Natural killer cell treated with Interleukin-12 subunit alpha and Interleukin-12 subunit beta and Interleukin-15 and Interleukin-18, amount 100 ng/mL, for 72 hours (primary cell): ENCODE results near the gene ELMO1. TPM values are rescaled to one million over a fixed set of nuclear protein-coding genes. Genes with fewer than 3 reads are reported as not detected.
"Not testable (repeated sequence)": the region's sequence is repeated elsewhere in the genome, so short reads cannot be mapped to it uniquely, and the experiment has no call there.

ENCODE experiments used
- ATAC-seq, 2 donors: fragments of 150-1000 bp; cut with Tn5 transposase in 1 of 2; sonication (Bioruptor Pico), chemical (Tn5 transposase) in 1 of 2; 2 replicates each; pipeline ENCODE4 v1.10.0; 2021
- DNase-seq: peaks from one replicate; pipeline ENCODE4 v3.0.0; 2022; ENCODE audit warnings: low spot score
- H3K27ac Mint-ChIP-seq, 2 donors: 1 replicate in 1 of 2; 2 replicates in 1 of 2; pipeline ENCODE4 v1.8.0; 2022; ENCODE audit warnings: mixed read lengths in 2 of 2, mild to moderate bottlenecking in 1 of 2, moderate library complexity in 1 of 2
- H3K27me3 Mint-ChIP-seq, 2 donors: 1 replicate in 1 of 2; 2 replicates in 1 of 2; pipeline ENCODE4 v1.8.0; 2022; ENCODE audit warnings: mixed read lengths in 2 of 2
- H3K36me3 Mint-ChIP-seq: one replicate; pipeline ENCODE4 v1.8.0; 2022; ENCODE audit warnings: mixed read lengths
- H3K4me1 Mint-ChIP-seq, 2 donors: 1 replicate in 1 of 2; 2 replicates in 1 of 2; pipeline ENCODE4 v1.8.0; 2022; ENCODE audit warnings: low read depth in 2 of 2, mixed read lengths in 2 of 2, mild to moderate bottlenecking in 1 of 2
- H3K4me3 Mint-ChIP-seq: one replicate; pipeline ENCODE4 v1.8.0; 2022; ENCODE audit warnings: mixed read lengths
- H3K9me3 Mint-ChIP-seq: 2 replicates; pipeline ENCODE4 v1.8.0; 2022; ENCODE audit warnings: mixed read lengths
- total RNA-seq, 2 donors: library from RNA; stranded (reverse); gene quantifications; one replicate each; pipeline ENCODE4 v1.2.3, GENCODE V29; 2022

ELMO1 gene
- total RNA-seq, 2 donors from 2014 or later = 36.8 to 103 TPM

DNA sequence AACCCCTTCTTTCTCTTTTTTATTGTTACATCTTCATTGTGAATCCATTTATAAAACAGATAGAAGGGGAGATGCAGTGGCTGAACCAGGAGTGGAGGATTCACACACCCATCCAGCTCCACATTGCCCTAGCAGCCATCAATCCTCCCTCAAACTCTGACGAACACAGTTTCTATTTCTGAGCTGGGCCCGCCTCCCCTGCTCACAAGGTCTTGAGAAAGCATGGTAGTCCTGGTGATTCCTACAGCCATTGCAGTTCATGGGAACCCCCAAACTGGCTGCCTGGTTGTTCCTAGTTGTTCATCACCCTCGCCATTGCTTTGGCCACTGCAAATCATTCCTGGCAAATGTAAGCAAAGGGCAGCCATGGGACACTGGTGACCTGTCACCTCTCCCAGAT is 465.9 kb downstream of the ELMO1 start:
- ATAC-seq = no peak
- peaks cover 3% of the 10 kb centered on the region for H3K9me3 Mint-ChIP-seq
- H3K36me3 Mint-ChIP-seq = no peaks in the 10 kb centered on the region
- DNase-seq = no peak
- peaks cover 25 to 37% of the 10 kb centered on the region in 2 donors for H3K4me1 Mint-ChIP-seq
- no peak overlapping the region for H3K4me3 Mint-ChIP-seq
- H3K27ac Mint-ChIP-seq = no peak overlapping the region
- H3K27me3 Mint-ChIP-seq = no peaks in the 10 kb centered on the region

DNA sequence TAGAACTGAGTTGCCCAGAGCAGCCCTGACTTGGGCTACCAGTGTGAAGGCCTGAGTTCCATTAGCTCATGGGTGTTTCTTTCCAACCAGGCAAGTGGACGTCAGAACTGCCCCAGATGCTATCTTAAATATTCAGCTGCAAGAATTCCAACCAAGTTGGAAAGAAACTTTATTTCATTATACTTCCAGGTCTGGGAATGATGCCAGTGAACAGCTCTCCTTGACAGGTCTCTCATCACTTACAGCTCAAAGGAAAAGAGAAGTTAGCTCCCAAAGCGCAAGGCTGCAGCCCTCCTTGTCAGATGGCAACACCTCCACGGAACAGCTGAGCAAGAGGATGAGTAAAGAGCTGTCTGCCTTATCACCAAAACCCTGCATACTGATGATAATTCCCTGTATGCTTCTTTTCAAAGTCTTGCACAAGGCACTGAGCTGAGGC is 468.8 kb downstream of the ELMO1 start:
- no peak for DNase-seq
- H3K27me3 Mint-ChIP-seq = no peaks in the 10 kb centered on the region
- H3K4me1 Mint-ChIP-seq = peaks cover 23 to 32% of the 10 kb centered on the region in 2 donors
- ATAC-seq = no peak
- H3K36me3 Mint-ChIP-seq = no peaks in the 10 kb centered on the region
- H3K9me3 Mint-ChIP-seq = peaks cover 3% of the 10 kb centered on the region
- H3K27ac Mint-ChIP-seq = no peak overlapping the region
- H3K4me3 Mint-ChIP-seq = no peak overlapping the region

GRCh38 chr7:36978461-36978860 is 470.2 kb downstream of the ELMO1 start:
- Mint-ChIP-seq H3K4me1 (peaks cover 14 to 25% of the 10 kb centered on the region in 2 donors), H3K27me3 (no peaks in the 10 kb centered on the region), H3K9me3 (peaks cover 3% of the 10 kb centered on the region), H3K36me3 (no peaks in the 10 kb centered on the region), H3K27ac (no peak overlapping the region), H3K4me3 (no peak overlapping the region)
- DNase-seq (no peak), ATAC-seq (no peak)

DNA sequence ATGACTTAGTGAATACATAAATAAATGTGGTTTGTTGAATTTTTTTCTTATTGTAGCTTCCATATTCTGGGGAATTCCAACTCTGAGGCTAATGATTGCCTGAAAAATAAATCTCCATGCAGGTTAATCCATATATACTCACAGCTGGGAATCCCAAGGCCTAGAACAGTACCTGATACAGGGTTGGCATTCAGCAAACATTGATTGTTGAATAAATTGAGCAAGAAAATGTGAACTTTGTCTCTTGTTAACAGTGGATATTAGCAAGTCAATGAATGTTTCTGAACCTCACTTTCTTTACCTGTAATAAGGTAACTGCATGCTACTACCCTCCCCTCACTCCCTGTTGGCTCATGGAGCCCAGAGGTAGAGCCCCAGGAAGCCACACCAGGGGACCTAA is 470.8 kb downstream of the ELMO1 start:
- H3K9me3 Mint-ChIP-seq = no peaks in the 10 kb centered on the region
- DNase-seq (no peak), ATAC-seq (no peak)
- H3K4me1 Mint-ChIP-seq = peaks cover 14 to 22% of the 10 kb centered on the region in 2 donors
- no peak overlapping the region for H3K27ac Mint-ChIP-seq
- H3K27me3 Mint-ChIP-seq = no peaks in the 10 kb centered on the region
- no peaks in the 10 kb centered on the region for H3K36me3 Mint-ChIP-seq
- H3K4me3 Mint-ChIP-seq = no peak overlapping the region

- not testable (repeated sequence) for ATAC-seq, DNase-seq, H3K9me3 Mint-ChIP-seq, H3K4me3 Mint-ChIP-seq, H3K27me3 Mint-ChIP-seq, H3K27ac Mint-ChIP-seq
- peaks cover 12% of the 10 kb centered on the region for H3K36me3 Mint-ChIP-seq
- peaks cover 40 to 43% of the 10 kb centered on the region in 2 donors for H3K4me1 Mint-ChIP-seq
These were observed 475.1 kb downstream of the ELMO1 start for GRCh38 chr7:36973534-36973933.

GRCh38 chr7:36972140-36972518 is 476.5 kb downstream of the ELMO1 start:
- peak overlapping the region in 1 of 2 donors; percentile 94 for H3K27ac Mint-ChIP-seq
- ATAC-seq = no peak
- H3K9me3 Mint-ChIP-seq = peaks cover 4% of the 10 kb centered on the region
- peaks cover 45 to 47% of the 10 kb centered on the region in 2 donors for H3K4me1 Mint-ChIP-seq
- no peak for DNase-seq
- H3K4me3 Mint-ChIP-seq = no peak overlapping the region
- peaks cover 12% of the 10 kb centered on the region for H3K36me3 Mint-ChIP-seq
- H3K27me3 Mint-ChIP-seq = no peaks in the 10 kb centered on the region

DNA sequence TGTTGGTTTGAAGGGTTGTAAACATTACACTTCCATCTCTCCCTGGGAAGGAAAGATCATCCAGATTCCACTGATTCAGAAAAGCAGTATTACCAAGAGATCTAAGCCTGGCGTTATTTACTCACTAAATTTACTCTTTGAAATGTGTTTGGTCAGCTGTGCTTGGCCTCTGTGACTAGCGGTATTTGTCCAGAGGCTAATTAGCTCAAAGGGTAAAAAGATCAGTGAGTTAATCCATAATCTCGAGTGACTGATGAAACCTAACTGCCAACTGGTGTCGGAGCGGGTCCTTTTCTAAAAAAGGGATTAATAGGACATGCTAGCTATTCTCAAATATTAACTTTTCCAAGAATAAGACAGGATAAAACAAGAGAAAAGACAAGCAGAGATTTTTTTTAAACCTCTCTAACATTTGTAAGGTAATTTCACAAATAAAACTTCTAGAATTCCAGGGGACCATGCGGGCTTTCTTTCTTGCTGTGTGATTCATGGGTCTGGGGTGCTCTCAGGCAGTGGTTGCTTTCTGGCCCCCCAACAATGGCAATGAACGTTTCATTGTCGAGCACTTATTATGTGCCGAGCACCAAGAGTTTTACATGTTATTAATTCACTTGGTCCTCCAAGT is 477.0 kb downstream of the ELMO1 start:
- peaks cover 12% of the 10 kb centered on the region for H3K36me3 Mint-ChIP-seq
- H3K4me3 Mint-ChIP-seq = peak overlapping the region; percentile 86
- ATAC-seq (no peak), DNase-seq (no peak)
- peak overlapping the region; percentile 88 to 94 for H3K27ac Mint-ChIP-seq
- peaks cover 40 to 44% of the 10 kb centered on the region in 2 donors for H3K4me1 Mint-ChIP-seq
- peaks cover 4% of the 10 kb centered on the region for H3K9me3 Mint-ChIP-seq
- H3K27me3 Mint-ChIP-seq = no peaks in the 10 kb centered on the region

DNA sequence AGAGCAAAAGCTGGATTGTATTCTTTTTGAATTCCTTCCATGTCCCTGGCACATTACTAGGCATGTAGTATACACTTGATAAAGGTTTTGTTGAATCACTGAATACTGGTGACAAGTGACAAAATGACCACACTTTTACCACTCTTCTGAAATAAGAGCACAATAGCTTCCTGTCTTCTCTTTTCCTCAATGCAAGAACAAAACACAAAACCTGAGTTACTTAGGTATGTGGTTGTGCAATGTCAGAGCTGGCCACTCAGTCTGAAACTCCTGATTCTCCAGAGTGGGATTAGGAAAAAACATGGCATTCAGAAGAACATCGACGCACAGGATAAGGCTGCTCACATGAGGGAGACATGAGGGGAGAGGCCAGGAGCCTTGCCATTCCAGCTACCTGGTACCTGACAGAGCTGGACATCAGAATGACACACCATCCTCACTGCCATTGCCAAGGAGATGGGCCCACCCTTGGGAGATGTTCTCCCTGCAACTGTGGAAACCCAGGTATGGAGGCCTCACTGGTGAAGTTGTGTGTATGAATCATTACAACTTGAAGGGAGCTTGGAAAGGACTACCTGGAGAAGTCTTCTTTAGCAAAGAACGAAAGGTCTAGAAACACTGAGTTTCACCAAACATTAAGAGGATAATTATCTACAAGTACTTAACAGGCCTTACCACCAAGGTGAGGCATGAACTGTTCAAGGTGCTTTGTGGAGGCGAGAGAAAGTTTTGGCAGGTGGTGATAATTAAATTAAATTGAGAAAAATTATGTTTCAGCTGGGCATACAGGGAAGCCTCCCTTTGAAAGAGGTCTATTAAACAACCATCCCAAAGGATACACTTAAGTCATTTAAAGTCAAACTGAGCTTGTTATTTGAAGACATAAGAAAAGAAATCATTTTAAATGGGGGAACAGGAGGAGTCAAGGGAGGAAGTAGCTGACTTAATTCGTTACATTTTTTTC is 477.8 kb downstream of the ELMO1 start:
- H3K27me3 Mint-ChIP-seq = no peaks in the 10 kb centered on the region
- peaks cover 32 to 40% of the 10 kb centered on the region in 2 donors for H3K4me1 Mint-ChIP-seq
- peaks cover 4% of the 10 kb centered on the region for H3K9me3 Mint-ChIP-seq
- ATAC-seq (peak; percentile 52 to 75), DNase-seq (no peak)
- peaks cover 12% of the 10 kb centered on the region for H3K36me3 Mint-ChIP-seq
- peak overlapping the region; percentile 88 to 94 for H3K27ac Mint-ChIP-seq
- H3K4me3 Mint-ChIP-seq = peak overlapping the region; percentile 86

- Mint-ChIP-seq H3K4me1 (peaks cover 41 to 42% of the 10 kb centered on the region in 2 donors), H3K4me3 (peak overlapping the region; percentile 66)
- peak; percentile 73 for DNase-seq
These were observed 479.3 kb downstream of the ELMO1 start for GRCh38 chr7:36969376-36969775.

GRCh38 chr7:36967387-36967786 is 481.3 kb downstream of the ELMO1 start:
- Mint-ChIP-seq H3K27ac (peak overlapping the region; percentile 29 to 53), H3K36me3 (peaks cover 16% of the 10 kb centered on the region), H3K4me1 (peaks cover 40 to 45% of the 10 kb centered on the region in 2 donors), H3K27me3 (no peaks in the 10 kb centered on the region), H3K4me3 (peak overlapping the region; percentile 9), H3K9me3 (peaks cover 7% of the 10 kb centered on the region)
- peak in 1 of 2 donors; percentile 64 for ATAC-seq
- no peak for DNase-seq

More at GRCh38 chr7:36969376-36969775, 479.3 kb downstream of the ELMO1 start:
- ATAC-seq = peak; percentile 87 to 91
- Mint-ChIP-seq H3K9me3 (peaks cover 7% of the 10 kb centered on the region), H3K27me3 (no peaks in the 10 kb centered on the region), H3K36me3 (peaks cover 16% of the 10 kb centered on the region), H3K27ac (peak overlapping the region; percentile 48 to 94)

- DNase-seq (no peak), ATAC-seq (no peak)
- Mint-ChIP-seq H3K9me3 (peaks cover 7% of the 10 kb centered on the region), H3K36me3 (peaks cover 16% of the 10 kb centered on the region), H3K27me3 (no peaks in the 10 kb centered on the region), H3K4me3 (no peak overlapping the region), H3K27ac (peak overlapping the region in 1 of 2 donors; percentile 51), H3K4me1 (peaks cover 43 to 50% of the 10 kb centered on the region in 2 donors)
These were observed 482.0 kb downstream of the ELMO1 start for GRCh38 chr7:36966636-36967035.

GRCh38 chr7:36966039-36966438 is 482.6 kb downstream of the ELMO1 start:
- peaks cover 7% of the 10 kb centered on the region for H3K9me3 Mint-ChIP-seq
- H3K4me1 Mint-ChIP-seq = peaks cover 40 to 46% of the 10 kb centered on the region in 2 donors
- no peak for DNase-seq

DNA sequence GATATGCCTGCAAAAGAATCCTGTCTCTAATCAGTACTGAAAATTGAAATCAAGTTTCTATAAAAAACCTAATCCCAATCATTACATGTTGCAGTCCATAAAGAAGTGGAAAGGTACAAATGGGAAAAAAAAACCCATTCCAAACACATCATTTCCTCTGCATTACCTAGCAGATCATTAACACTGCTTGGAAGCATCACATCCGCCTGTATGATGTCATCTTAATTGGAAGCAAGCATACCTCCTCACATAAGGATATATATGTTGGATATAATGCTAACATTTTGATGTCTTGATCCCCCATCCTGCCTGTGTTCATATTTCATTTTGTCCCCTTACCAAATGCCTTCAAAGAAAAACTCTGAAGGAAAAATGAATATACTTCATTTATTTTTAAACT is 483.0 kb downstream of the ELMO1 start:
- no peak overlapping the region for H3K27ac Mint-ChIP-seq
- ATAC-seq (no peak), DNase-seq (no peak)
- peaks cover 14% of the 10 kb centered on the region for H3K36me3 Mint-ChIP-seq
- H3K9me3 Mint-ChIP-seq = peaks cover 9% of the 10 kb centered on the region
- no peaks in the 10 kb centered on the region for H3K27me3 Mint-ChIP-seq
- peaks cover 39 to 46% of the 10 kb centered on the region in 2 donors for H3K4me1 Mint-ChIP-seq
- H3K4me3 Mint-ChIP-seq = no peak overlapping the region

More at GRCh38 chr7:36966039-36966438, 482.6 kb downstream of the ELMO1 start:
- no peak for ATAC-seq
- H3K36me3 Mint-ChIP-seq = peaks cover 15% of the 10 kb centered on the region
- H3K27me3 Mint-ChIP-seq = no peaks in the 10 kb centered on the region
- H3K4me3 Mint-ChIP-seq = no peak overlapping the region
- H3K27ac Mint-ChIP-seq = peak overlapping the region in 1 of 2 donors; percentile 51

GRCh38 chr7:36964297-36964696 is 484.4 kb downstream of the ELMO1 start:
- H3K4me3 Mint-ChIP-seq = no peak overlapping the region
- H3K4me1 Mint-ChIP-seq = peaks cover 35 to 37% of the 10 kb centered on the region in 2 donors
- H3K27ac Mint-ChIP-seq = peak overlapping the region; percentile 21 to 74
- peaks cover 9% of the 10 kb centered on the region for H3K36me3 Mint-ChIP-seq
- H3K27me3 Mint-ChIP-seq = no peaks in the 10 kb centered on the region
- DNase-seq = no peak
- H3K9me3 Mint-ChIP-seq = peaks cover 9% of the 10 kb centered on the region
- no peak for ATAC-seq
